HG02840 (cell line): Measurements from ENCODE around the gene PYURF.

Source experiments
- ATAC-seq: cut with Tn5 transposase; IDR thresholded peaks from one replicate; pipeline ENCODE4 v1.9.1; 2021; ENCODE audit warnings: mild to moderate bottlenecking, moderate library complexity, moderate number of reproducible peaks; ENCODE audit not compliant: unreplicated experiment, low FRiP score

The PYURF gene

GRCh38 chr4:88514557-88515511 lies 8.7 kb downstream of the PYURF start:
- ATAC-seq, result no peak

- no peak for ATAC-seq
Measured at GRCh38 chr4:88511236-88511635, 12.3 kb downstream of the PYURF start.

GRCh38 chr4:88503344-88503743 lies 20.2 kb downstream of the PYURF start:
- ATAC-seq, result no peak

GRCh38 chr4:88497859-88498409 lies 25.6 kb downstream of the PYURF start:
- ATAC-seq, result no peak

- no peak for ATAC-seq
Measured at GRCh38 chr4:88489100-88489761, 34.3 kb downstream of the PYURF start.

- ATAC-seq, result no peak
Measured at GRCh38 chr4:88481537-88481936, 42.0 kb downstream of the PYURF start.

GRCh38 chr4:88478247-88478646 lies 45.3 kb downstream of the PYURF start:
- ATAC-seq, result no peak

- no peak for ATAC-seq
Measured at GRCh38 chr4:88477229-88477860, 46.2 kb downstream of the PYURF start.
